NB4 (cell line): ENCODE data around the gene CNTNAP2.

Experiments
- DNase-seq: peaks from one replicate; pipeline ENCODE4 v3.0.0; 2010; ENCODE audit warnings: low read depth
- H3K4me3 ChIP-seq: one replicate; pipeline ENCODE4 v1.5.1; 2011; ENCODE audit warnings: mild to moderate bottlenecking, low read depth, low read length, moderate library complexity
- MYC ChIP-seq: IDR thresholded peaks from 2 replicates; pipeline ENCODE4 v1.6.1; 2011; ENCODE audit warnings: low read depth, low read length
- POLR2A ChIP-seq: IDR thresholded peaks from 2 replicates; pipeline ENCODE4 v1.6.1; 2011; ENCODE audit warnings: mild to moderate bottlenecking; ENCODE audit not compliant: insufficient read length; ENCODE audit errors: extremely low read depth
- TF ChIP-seq, protein P1 (sequence below): IDR thresholded peaks from one replicate; pipeline ENCODE4 v1.5.1; 2012; ENCODE audit warnings: low read depth, low read length
- TF ChIP-seq, protein P2 (sequence below): IDR thresholded peaks from 2 replicates; pipeline ENCODE4 v1.6.1; 2011; ENCODE audit warnings: low read depth, low read length

Gene CNTNAP2

DNA sequence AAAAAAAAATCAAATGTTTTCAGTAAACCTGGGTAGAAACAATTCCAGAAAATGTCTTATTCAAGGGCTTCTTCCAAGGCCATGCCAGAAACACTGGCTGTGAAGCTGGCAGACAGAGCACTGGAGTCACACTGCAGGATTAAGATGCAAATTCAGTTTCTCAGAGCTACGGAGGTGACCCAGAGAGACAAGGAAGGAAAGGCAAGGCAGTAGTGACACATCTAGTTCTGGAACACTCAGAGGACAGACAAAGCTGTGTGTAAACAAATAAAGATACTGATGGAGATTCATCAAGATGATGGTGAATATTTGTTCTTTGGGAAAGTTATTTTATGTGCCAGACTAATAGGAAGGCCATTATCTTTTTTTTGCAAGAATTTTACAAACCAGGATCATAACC, 1865.7 kb downstream of the CNTNAP2 start:
- no peak overlapping the region for H3K4me3 ChIP-seq
- no peak for DNase-seq
- TF ChIP-seq MYC, result no peak
- TF ChIP-seq, protein P1, sequence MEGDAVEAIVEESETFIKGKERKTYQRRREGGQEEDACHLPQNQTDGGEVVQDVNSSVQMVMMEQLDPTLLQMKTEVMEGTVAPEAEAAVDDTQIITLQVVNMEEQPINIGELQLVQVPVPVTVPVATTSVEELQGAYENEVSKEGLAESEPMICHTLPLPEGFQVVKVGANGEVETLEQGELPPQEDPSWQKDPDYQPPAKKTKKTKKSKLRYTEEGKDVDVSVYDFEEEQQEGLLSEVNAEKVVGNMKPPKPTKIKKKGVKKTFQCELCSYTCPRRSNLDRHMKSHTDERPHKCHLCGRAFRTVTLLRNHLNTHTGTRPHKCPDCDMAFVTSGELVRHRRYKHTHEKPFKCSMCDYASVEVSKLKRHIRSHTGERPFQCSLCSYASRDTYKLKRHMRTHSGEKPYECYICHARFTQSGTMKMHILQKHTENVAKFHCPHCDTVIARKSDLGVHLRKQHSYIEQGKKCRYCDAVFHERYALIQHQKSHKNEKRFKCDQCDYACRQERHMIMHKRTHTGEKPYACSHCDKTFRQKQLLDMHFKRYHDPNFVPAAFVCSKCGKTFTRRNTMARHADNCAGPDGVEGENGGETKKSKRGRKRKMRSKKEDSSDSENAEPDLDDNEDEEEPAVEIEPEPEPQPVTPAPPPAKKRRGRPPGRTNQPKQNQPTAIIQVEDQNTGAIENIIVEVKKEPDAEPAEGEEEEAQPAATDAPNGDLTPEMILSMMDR, result no peak
- no peak for TF ChIP-seq POLR2A
- TF ChIP-seq, protein P2, sequence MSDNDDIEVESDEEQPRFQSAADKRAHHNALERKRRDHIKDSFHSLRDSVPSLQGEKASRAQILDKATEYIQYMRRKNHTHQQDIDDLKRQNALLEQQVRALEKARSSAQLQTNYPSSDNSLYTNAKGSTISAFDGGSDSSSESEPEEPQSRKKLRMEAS, result no peak

- DNase-seq, result no peak
- TF ChIP-seq, protein P2, result no peak
- TF ChIP-seq, protein P1, result no peak
- TF ChIP-seq MYC, result no peak
- TF ChIP-seq POLR2A, result no peak
- H3K4me3 ChIP-seq, result no peak overlapping the region
Observed at GRCh38 chr7:147984265-147984664, 1867.7 kb downstream of the CNTNAP2 start.

GRCh38 chr7:147990079-147990478, 1873.5 kb downstream of the CNTNAP2 start:
- TF ChIP-seq MYC (no peak), POLR2A (no peak)
- TF ChIP-seq, protein P2, result no peak
- TF ChIP-seq, protein P1, result no peak
- no peak overlapping the region for H3K4me3 ChIP-seq
- no peak for DNase-seq

DNA sequence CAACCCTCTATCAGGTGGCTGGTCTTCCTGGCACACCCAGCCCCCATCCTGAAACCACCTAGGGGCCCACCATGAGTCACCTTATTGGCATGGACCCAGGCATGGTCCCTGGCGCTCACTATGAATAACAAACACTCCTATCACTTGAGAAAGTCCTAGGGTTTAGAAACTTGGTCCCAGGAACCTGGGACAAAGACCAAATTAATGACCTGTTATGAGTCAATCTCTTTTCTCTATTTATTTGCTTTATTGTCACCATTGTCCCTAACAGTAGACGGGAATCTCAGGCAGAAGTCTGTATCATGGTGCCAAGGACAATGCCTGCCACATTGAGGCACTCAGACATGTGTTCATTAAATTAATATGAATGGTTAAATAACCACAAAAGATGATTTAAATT, 1874.3 kb downstream of the CNTNAP2 start:
- DNase-seq, result no peak
- TF ChIP-seq MYC, result no peak

DNA sequence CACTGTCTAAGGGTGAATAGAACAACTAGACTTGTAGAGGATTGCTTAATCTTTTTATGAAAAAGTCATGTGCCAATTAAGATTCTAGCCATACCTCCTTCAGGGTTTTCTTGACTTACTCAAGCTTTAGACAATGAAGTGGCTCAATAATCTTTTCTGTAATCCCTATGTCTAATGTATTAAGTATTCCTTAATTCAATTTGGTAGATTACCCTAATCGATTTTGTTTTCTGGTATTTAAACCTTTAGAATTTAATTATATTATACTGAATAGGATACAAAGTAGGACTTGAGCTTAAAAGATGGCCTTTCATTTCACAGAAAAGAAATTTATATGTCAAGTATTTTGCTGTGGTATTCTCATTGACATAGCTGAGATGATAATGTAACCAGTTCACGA, 1876.1 kb downstream of the CNTNAP2 start:
- no peak overlapping the region for H3K4me3 ChIP-seq
- TF ChIP-seq POLR2A, result no peak
- TF ChIP-seq, protein P2, result no peak
- DNase-seq, result no peak

More for the DNA sequence above, 1874.3 kb downstream of the CNTNAP2 start:
- no peak overlapping the region for H3K4me3 ChIP-seq

- TF ChIP-seq MYC (no peak), POLR2A (no peak)
- TF ChIP-seq, protein P2, result no peak
- TF ChIP-seq, protein P1, result no peak
- DNase-seq, result no peak
- H3K4me3 ChIP-seq, result no peak overlapping the region
Observed at GRCh38 chr7:147997636-147998035, 1881.0 kb downstream of the CNTNAP2 start.

DNA sequence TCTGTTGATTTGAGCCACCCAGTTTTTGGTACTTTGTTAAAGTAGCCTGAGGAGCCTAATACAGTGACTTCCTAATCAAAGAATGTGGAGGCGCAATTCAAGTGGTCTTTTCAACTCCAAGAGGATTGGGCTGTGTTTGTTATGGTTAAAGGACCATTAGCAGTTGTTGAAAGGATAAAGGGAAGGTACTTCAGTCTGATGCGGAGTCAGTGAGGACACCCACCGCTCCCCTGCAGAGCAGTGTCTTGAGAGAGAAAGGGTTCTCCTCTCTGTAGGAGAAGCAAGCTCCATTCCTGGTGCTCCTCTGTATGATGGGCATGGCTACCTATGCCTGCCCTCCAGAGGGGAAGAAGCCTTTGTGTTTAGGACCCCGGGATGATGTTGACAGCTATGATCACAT, 1883.4 kb downstream of the CNTNAP2 start:
- H3K4me3 ChIP-seq, result no peak overlapping the region
- no peak for DNase-seq
- TF ChIP-seq, protein P2, result no peak
- no peak for TF ChIP-seq POLR2A
- TF ChIP-seq MYC, result no peak
- TF ChIP-seq, protein P1, result no peak
